Measurements from ENCODE around the gene MYOC.
A peak's percentile ranks its signal among the peaks of the same experiment; 100 is the strongest.
"Not testable (repeated sequence)": the region's sequence is repeated elsewhere in the genome, so short reads cannot be mapped to it uniquely, and the experiment has no call there.

The MYOC gene

GRCh38 chr1:171646249-171646560 is 6.3 kb downstream of the MYOC start:
- no peak for FAIRE-seq

- no peak for FAIRE-seq
These were observed 6.8 kb downstream of the MYOC start for GRCh38 chr1:171645553-171646248.

DNA sequence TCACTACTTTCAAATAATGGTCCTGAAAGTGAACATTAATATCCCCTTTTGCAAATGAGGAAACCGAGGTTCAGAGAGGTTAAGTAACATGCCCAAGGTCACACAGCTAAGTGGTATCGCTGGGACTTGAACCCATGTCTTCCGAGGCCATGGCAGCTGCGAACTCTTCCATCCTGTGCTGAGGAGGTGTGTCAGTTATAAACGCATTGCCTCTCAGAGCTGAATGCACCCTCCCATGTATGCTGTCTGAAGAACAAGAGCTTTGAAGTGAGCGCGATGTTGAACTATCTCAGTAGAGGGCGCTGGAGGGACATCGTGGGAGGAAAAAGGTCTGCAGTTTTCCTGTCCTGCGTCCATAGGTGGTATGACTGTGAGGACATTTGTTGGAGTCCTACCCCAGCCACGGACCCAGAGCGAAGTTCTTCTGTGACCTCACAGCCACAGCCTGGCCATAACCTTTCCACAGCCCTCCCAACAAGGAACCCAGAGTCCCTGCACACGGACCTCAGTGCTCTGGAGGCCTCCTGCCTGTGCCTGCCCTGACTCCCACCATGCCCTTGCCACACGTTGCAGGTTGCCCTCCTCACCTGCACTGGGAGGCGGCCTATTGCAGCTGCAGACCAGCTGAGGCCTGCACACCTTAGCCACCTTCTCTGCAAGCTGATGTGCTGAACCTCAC is 7.5 kb downstream of the MYOC start:
- FAIRE-seq = peak; percentile 95

GRCh38 chr1:171643156-171643555 is 9.3 kb downstream of the MYOC start:
- no peak for FAIRE-seq

DNA sequence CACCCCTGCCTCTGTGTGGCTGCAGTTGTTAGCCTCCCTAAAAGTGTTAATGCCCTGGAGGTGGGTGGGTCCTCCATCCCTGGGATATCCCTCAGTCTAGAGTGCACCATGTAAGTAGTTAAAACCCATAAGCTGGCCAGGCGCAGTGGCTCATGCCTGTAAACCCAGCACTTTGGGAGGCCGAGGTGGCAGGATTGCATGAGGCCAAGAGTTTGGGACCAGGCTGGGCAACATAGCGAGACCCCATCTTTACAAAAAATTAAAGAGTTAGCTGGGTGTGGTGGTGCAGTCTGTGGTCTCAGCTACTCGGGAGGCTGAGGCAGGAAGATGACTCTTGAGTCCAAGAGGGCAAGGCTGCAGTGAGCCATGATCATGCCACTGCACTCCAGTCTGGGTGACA is 10.3 kb downstream of the MYOC start:
- FAIRE-seq = no peak

DNA sequence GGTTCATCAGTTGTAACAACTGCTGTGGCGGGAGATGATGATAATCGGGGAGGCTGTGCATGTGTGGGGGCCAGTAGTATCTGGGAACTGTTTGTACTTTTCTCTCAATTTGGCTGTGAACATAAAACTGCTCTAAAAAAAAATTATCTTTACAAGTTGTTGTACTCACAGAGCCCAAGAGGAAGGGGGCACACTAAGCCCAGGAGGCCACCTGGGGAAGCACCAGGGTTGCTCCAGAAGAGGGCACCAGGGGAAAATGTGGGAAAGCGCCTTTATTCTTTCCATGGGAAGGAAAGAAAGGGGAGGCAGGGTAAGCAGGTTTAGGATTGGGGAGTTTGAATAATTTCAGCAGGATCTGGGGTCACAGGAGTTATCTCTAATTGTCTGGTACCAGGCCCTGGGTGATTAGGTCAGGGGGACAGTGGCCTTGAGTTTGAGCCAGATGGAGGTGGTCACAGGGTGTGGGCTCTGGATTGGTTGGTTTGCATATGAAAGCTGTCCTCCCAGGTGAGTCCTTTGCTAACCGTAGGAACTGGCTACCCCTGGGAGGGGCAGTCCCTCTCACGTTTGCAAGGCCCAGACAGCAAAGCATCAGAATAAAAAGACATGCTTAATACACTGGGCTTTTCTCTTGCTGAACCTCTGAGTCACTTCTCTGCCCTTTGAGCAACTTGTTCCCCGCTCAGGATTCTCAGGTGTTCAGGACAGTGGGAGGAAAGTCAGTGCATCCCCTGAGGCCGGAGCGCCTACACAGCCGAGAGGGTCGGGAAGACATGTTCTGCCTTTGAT is 11.2 kb downstream of the MYOC start:
- FAIRE-seq = no peak

DNA sequence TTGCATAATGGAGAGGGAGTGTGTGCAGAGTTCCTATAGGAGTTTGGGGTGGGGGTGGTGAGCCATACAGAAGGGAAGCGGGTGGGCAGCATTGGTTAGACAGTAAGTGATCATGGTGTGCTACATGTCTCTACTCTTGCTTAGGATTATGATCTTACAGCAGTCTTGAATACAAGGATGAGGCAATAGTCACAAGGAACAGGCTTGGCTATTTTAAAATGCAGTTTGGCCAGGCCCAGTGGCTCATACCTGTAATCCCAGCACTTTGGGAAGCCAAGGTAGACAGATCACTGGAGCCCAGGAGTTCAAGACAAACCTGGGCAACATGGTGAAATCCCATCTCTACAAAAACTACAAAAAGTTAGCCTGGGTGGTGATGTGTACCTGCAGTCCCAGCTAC is 12.3 kb downstream of the MYOC start:
- FAIRE-seq = no peak

DNA sequence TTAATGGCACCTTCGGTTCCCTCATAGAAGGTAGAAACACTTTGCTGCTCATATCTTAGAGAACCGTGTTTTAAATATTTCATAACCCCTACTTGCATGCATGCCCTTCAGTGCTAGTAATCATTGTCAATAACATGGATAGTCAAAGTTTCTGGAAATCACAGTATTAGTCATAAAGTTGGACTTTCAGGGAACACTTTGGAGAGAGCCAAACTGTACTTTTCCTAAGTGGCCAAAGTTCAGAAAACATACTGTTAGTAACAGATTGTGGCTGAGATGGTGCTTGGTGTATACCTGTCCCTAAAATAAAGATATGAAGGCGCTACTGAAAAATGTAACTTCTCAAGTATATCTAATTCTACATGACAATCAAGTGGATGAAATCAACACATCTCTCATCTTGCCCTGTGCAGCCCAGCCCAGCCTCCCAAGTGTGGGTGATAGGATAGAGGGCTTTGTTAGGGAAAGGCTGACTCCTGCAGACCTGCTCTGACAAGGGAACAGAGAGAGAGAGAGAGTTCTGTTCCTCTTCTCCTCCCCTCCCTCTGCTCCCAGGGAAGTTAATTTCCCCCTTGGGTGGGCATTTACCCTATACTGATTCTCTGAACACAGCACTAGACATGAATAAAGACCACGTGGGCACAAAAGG is 14.4 kb downstream of the MYOC start:
- no peak for FAIRE-seq

DNA sequence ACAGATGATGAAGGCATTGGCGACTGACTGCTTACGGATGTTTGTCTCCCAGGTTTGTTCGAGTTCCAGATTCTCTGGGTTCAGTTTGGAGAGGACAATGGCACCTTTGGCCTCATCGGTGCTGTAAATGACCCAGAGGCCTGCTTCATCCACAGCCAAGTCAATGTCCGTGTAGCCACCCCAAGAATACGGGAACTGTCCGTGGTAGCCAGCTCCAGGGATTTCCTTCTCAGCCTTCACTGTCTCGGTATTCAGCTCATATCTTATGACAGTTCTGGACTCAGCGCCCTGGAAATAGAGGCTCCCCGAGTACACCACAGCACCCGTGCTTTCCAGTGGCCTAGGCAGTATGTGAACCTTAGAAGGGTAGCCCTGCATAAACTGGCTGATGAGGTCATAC is 16.3 kb downstream of the MYOC start:
- no peak for FAIRE-seq

GRCh38 chr1:171635661-171636060 is 16.8 kb downstream of the MYOC start:
- no peak for FAIRE-seq

GRCh38 chr1:171628225-171628624 is 24.3 kb downstream of the MYOC start:
- no peak for FAIRE-seq

DNA sequence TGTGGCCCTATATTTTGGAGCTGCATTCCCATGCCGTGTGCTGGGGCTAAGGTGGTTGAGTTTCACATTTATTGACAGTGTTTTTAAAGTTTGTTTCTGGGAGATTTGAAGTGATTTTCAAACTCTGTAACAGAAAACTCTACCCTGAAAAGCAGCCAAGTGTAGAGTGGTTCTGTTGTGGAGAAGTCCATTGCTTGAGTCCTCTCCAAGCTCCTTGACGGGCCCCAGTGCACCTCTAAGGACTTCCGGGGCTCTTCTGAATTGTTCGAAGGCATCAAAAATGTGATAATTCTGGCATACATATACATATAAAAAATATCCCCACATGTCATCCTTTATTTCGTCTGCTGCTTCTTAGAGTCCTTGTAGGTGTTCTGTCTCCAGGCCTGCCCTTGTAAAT is 25.5 kb downstream of the MYOC start:
- no peak for FAIRE-seq

DNA sequence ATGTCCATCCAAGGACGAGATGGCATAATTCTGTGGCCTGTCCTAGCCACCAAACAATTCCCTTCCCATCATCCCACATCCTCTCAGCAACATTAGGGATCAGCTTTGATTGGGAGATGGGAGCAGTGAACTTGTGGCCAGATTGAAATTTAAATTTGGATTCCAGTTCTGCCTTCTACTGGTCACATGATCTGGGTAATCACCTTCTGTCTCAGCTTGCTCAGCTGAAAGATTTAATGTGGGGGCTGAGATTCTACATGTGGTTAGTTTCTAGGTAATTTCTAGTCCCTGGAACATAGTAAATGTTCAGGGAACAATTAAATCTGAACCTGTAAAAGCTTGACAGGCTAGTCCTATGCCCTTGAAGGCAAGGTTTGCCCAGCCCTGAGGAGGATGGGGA is 27.3 kb downstream of the MYOC start:
- no peak for FAIRE-seq

DNA sequence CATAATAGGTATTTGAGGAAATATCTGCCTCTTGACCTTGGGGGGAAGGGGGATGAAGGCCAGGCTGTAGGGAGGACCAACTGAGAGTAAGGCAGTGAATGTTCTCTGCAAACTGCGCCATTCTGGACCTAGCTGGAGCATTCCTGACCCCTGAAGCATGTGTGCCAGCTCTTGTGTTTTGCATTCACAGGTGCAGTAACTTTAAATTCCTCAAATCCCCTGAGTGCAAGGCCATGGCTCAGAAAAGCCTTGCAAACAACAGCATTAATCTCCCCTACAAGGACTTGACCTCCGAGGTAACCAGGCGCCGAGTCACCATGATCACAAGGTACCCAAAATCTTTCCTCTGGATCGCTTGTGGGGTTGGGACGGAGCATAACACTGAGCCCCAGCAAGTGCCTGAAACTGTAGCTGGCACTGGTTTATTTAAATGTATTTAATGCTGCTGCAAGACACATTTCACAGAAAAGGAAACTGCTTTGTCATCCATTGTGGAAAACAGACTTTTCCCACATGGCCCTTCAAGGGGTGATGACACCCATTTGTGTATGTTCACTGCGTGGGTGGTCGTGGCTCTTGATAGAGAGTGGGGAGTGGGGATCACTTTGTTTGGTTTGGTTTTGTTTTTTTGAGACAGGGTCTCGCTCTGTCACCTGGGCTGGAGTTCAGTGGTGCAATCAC is 28.7 kb downstream of the MYOC start:
- no peak for FAIRE-seq

- FAIRE-seq = no peak
These were observed 30.4 kb downstream of the MYOC start, which contains the start of gene MYOCOS for GRCh38 chr1:171622152-171622462. Gene MYOCOS, plus strand, starts transcription at chr1:171622243. Its CDS starts 1,641 bp downstream, at chr1:171623884.

DNA sequence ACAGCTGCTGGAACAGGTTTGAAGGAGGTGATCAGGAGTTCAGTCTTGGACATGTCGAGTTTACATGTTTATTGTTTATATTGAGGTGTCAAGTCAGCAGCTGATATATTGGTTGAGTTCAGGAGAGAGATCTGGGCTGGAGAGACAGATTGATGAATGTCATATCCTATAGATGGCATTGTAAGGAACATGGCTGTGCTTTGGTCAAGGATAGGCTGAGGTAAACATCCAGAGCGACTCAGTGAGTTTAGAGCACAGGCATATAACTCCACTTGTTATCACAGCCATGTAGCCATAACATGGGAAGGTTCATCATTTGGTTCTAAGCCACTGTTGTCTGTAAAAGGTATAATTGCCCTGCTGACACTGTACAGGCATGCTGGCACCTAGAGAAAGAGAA is 35.9 kb downstream of the MYOC start:
- no peak for FAIRE-seq

DNA sequence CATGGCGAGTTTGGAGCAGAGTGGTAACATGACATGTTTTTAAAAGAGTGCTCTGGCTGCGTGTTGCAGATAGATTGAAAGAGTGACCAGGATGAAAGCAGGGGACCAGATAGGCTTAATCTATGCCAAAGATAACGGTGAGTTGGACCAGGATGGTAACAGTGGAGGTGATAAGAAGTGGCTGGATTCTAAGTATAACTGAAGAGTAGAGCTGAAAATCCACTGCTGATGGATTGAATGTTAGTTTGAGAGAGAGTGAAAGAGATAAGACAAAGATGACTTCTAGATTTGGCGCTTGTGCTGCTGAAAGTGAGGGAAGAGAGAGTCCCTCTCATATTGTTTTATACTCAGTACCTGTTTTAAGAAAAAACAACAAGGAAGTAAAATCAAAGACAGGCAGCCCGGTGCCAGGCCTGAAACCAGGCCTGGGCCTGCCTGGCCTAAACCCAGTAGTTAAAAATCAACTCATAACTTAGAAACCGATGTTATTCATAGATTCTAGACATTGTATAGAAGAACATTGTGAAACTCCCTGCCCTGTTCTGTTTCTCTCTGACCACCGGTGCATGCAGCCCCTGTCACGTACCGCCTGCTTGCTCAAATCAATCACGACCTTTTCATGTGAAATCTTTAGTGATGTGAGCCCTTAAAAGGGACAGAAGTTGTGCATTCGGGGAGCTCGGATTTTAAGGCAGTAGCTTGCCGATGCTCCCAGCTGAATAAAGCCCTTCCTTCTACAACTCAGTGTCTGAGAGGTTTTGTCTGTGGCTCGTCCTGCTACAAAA is 37.2 kb downstream of the MYOC start:
- FAIRE-seq = not testable (repeated sequence)

DNA sequence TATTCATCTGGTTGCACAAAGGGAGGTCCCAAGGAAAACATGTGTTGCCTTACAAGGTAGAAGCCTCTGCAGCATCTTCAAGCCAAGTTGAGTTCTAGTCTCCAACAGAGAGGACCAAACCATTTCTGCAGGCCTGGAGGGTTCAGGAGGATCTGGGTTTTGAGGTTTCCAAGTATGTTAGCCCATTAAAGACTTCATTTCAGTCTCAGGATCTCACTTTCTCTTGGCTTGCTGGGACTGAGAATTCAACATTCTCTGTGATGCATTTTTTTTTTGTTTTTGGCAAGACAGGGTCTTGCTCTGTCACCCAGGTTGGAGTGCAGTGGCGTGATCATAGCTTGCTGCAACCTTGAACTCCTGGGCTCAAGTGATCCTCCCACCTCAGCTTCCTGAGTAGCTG is 39.2 kb downstream of the MYOC start:
- FAIRE-seq = no peak

- no peak for FAIRE-seq
These were observed 41.2 kb downstream of the MYOC start for GRCh38 chr1:171611306-171611705.

- no peak for FAIRE-seq
These were observed 42.1 kb downstream of the MYOC start for GRCh38 chr1:171610385-171610784.

DNA sequence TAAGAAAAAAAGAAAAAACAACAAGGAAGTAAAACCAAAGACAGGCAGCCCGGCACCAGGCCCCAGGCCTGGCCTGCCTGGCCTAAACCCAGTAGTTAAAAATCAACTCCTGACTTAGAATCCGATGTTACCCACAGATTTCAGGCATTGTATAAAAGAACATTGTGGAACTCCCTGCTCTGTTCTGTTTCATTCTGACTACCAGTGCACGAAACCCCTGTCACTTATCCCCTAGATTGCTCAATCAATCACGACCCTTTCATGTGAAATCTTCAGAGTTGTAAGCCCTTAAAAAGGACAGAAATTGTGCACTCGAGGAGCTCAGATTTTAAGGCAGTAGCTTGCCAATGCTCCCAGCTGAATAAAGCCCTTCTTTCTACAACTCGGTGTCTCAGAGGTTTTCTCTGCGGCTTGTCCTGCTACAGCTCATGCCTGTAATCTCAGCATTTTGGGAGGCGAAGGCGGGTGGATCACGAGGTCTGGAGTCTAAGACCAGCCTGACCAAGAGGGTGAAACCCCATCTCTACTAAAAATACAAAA is 46.0 kb downstream of the MYOC start:
- FAIRE-seq = no peak

GRCh38 chr1:171603042-171603441 is 49.4 kb downstream of the MYOC start:
- FAIRE-seq = not testable (repeated sequence)
